ENCODE measurements around the gene LHFPL2.
"Not testable (repeated sequence)": the region's sequence is repeated elsewhere in the genome, so short reads cannot be mapped to it uniquely, and the experiment has no call there.

The LHFPL2 gene

GRCh38 chr5:78632467-78632866, 16.1 kb downstream of the LHFPL2 start:
- peaks cover 2% of the 10 kb centered on the region for H3K4me1 ChIP-seq (ENCODE audit: insufficient read depth, low read length)
- H3K36me3 ChIP-seq (ENCODE audit: insufficient read depth, low read length) = peaks cover 9% of the 10 kb centered on the region

GRCh38 chr5:78631931-78632330, 16.6 kb downstream of the LHFPL2 start:
- Histone ChIP-seq H3K36me3 (ENCODE audit: insufficient read depth, low read length) (peaks cover 9% of the 10 kb centered on the region), H3K9me3 (ENCODE audit: low read length) (peaks cover 3% of the 10 kb centered on the region), H3K27me3 (ENCODE audit: insufficient read depth, low read length) (no peaks in the 10 kb centered on the region), H3K4me3 (ENCODE audit: low read length) (no peak overlapping the region), H3K4me1 (ENCODE audit: insufficient read depth, low read length) (no peaks in the 10 kb centered on the region), H2AFZ (ENCODE audit: low read depth, low read length) (no peak overlapping the region)

More at GRCh38 chr5:78632467-78632866, 16.1 kb downstream of the LHFPL2 start:
- Histone ChIP-seq H2AFZ (ENCODE audit: low read depth, low read length) (no peak overlapping the region), H3K4me3 (ENCODE audit: low read length) (no peak overlapping the region), H3K27me3 (ENCODE audit: insufficient read depth, low read length) (no peaks in the 10 kb centered on the region), H3K9me3 (ENCODE audit: low read length) (peaks cover 3% of the 10 kb centered on the region)

DNA sequence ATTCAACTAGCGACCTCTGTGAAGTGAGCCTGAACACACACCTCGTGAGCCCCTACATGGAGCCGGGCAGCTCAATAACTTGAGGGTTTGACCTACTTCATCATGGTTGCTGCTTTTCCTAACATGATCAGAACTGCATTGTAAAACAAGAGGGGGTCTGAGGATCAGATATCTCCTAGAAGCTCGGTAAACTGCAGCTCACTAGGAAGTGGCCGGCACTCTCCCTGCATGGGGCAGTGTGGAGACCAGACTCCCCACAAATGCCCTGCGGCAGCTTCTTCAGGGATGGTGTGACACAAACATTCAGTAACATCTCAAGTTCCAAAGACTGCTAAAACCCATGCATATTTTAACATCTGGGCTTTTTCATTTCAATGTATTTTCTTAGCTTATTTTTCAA, 18.5 kb downstream of the LHFPL2 start:
- Histone ChIP-seq H3K4me1 (ENCODE audit: insufficient read depth, low read length) (no peaks in the 10 kb centered on the region), H3K9me3 (ENCODE audit: low read length) (peaks cover 3% of the 10 kb centered on the region), H2AFZ (ENCODE audit: low read depth, low read length) (no peak overlapping the region), H3K4me3 (ENCODE audit: low read length) (no peak overlapping the region), H3K36me3 (ENCODE audit: insufficient read depth, low read length) (peaks cover 9% of the 10 kb centered on the region), H3K27me3 (ENCODE audit: insufficient read depth, low read length) (no peaks in the 10 kb centered on the region)

GRCh38 chr5:78629624-78630023, 18.9 kb downstream of the LHFPL2 start:
- peaks cover 9% of the 10 kb centered on the region for H3K36me3 ChIP-seq (ENCODE audit: insufficient read depth, low read length)
- H3K4me3 ChIP-seq (ENCODE audit: low read length) = no peak overlapping the region
- H3K9me3 ChIP-seq (ENCODE audit: low read length) = peaks cover 3% of the 10 kb centered on the region
- H2AFZ ChIP-seq (ENCODE audit: low read depth, low read length) = no peak overlapping the region
- no peaks in the 10 kb centered on the region for H3K4me1 ChIP-seq (ENCODE audit: insufficient read depth, low read length)
- H3K27me3 ChIP-seq (ENCODE audit: insufficient read depth, low read length) = no peaks in the 10 kb centered on the region

- Histone ChIP-seq H3K36me3 (ENCODE audit: insufficient read depth, low read length) (peaks cover 9% of the 10 kb centered on the region), H3K4me3 (ENCODE audit: low read length) (no peak overlapping the region), H2AFZ (ENCODE audit: low read depth, low read length) (no peak overlapping the region), H3K27me3 (ENCODE audit: insufficient read depth, low read length) (no peaks in the 10 kb centered on the region), H3K4me1 (ENCODE audit: insufficient read depth, low read length) (peaks cover 10% of the 10 kb centered on the region), H3K9me3 (ENCODE audit: low read length) (peaks cover 3% of the 10 kb centered on the region)
Measured at GRCh38 chr5:78628270-78628992, 20.1 kb downstream of the LHFPL2 start.

DNA sequence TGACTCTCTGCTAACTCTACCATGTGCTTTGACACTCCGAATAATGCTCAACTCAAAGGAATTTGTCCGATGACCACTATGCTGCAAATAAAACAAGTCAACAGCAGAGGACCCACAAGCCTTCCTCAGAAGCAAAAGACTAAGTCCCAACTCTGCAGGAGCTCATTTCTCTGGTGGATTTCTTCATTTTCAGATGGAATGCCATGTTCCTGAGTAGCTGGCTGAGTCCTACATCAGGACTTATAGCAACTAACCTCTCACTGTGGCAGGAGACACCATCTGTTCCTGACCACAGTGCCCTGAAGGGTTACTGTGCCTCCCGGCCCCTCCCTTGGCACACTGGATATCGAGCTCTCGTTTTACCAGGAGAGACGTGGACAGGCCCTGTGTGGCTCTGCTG, 20.8 kb downstream of the LHFPL2 start:
- Histone ChIP-seq H3K9me3 (ENCODE audit: low read length) (no peaks in the 10 kb centered on the region), H2AFZ (ENCODE audit: low read depth, low read length) (no peak overlapping the region), H3K4me1 (ENCODE audit: insufficient read depth, low read length) (peaks cover 11% of the 10 kb centered on the region), H3K36me3 (ENCODE audit: insufficient read depth, low read length) (peaks cover 9% of the 10 kb centered on the region), H3K4me3 (ENCODE audit: low read length) (no peak overlapping the region), H3K27me3 (ENCODE audit: insufficient read depth, low read length) (no peaks in the 10 kb centered on the region)

DNA sequence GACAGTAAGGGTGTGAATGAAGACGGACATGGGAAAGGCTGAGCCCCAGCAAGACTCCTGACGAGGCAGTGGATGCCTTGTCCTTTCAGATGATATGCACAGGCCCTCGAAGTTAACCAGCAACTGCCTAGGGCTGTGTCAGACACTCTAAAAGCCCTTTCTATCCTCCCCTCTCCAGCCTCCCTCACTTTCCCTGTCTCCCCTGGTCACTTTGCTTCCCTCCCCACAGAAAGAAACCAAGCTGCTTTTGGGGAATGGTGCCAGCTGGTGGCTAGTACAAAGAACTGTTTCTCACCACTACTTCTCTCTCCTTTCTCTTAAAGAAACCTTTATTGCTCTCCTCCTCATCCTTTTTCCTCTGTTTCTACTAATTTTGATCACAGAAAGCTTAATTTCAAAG, 21.4 kb downstream of the LHFPL2 start:
- H3K36me3 ChIP-seq (ENCODE audit: insufficient read depth, low read length) = peaks cover 9% of the 10 kb centered on the region
- H3K4me1 ChIP-seq (ENCODE audit: insufficient read depth, low read length) = peaks cover 11% of the 10 kb centered on the region
- H3K9me3 ChIP-seq (ENCODE audit: low read length) = no peaks in the 10 kb centered on the region
- H3K4me3 ChIP-seq (ENCODE audit: low read length) = no peak overlapping the region
- H2AFZ ChIP-seq (ENCODE audit: low read depth, low read length) = no peak overlapping the region
- no peaks in the 10 kb centered on the region for H3K27me3 ChIP-seq (ENCODE audit: insufficient read depth, low read length)

DNA sequence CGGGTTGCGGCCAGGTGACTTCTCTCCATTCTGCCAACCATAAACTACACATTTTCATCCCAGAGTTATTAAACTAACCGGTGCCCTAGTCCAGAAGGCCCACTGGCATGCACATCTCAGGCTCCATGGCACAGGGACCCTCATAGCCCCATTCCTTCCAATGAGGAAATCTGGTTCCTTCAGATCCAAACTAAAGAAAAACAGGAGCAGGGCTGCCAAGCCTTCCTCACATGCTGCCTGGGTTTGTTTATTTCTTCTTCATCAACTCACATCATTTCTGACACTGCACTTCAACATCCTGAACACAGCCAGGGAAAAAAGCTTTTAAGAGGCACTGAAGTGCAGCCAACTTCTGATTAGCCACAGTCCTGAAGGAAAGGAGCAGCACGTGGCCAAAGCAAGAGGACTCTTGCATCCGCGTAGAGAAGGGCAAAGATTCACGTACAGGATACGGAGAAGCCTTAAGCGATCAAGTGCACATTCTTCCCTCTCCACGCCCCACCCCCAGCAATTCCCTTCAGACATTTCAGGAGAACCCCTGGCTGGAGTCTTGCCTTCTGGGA, 22.5 kb downstream of the LHFPL2 start:
- Histone ChIP-seq H3K4me1 (ENCODE audit: insufficient read depth, low read length) (peaks cover 11% of the 10 kb centered on the region), H3K4me3 (ENCODE audit: low read length) (no peak overlapping the region), H3K9me3 (ENCODE audit: low read length) (peaks cover 1% of the 10 kb centered on the region), H2AFZ (ENCODE audit: low read depth, low read length) (no peak overlapping the region), H3K27me3 (ENCODE audit: insufficient read depth, low read length) (no peaks in the 10 kb centered on the region), H3K36me3 (ENCODE audit: insufficient read depth, low read length) (peaks cover 5% of the 10 kb centered on the region)

DNA sequence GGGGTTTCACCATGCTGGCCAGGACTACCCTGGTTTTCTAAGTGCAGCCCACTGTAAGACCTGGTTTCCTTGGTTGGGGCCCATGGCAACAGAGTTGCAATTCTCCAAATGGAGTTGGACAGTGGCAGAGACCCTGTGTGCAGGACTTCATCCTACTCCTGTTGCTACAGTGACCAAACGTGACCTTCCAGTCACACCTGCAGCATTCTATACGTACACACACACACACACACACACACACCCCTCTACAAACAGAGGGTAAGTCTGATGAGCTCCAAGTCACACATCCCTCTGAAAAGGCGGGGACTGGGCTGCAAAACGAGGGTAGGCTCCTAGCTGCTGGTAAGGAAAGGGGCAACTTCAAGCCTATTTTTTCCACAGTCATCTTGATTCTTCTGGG, 23.6 kb downstream of the LHFPL2 start:
- Histone ChIP-seq H3K4me1 (ENCODE audit: insufficient read depth, low read length) (peaks cover 11% of the 10 kb centered on the region), H3K9me3 (ENCODE audit: low read length) (peaks cover 5% of the 10 kb centered on the region), H3K36me3 (ENCODE audit: insufficient read depth, low read length) (no peaks in the 10 kb centered on the region), H3K4me3 (ENCODE audit: low read length) (no peak overlapping the region), H2AFZ (ENCODE audit: low read depth, low read length) (no peak overlapping the region), H3K27me3 (ENCODE audit: insufficient read depth, low read length) (no peaks in the 10 kb centered on the region)

DNA sequence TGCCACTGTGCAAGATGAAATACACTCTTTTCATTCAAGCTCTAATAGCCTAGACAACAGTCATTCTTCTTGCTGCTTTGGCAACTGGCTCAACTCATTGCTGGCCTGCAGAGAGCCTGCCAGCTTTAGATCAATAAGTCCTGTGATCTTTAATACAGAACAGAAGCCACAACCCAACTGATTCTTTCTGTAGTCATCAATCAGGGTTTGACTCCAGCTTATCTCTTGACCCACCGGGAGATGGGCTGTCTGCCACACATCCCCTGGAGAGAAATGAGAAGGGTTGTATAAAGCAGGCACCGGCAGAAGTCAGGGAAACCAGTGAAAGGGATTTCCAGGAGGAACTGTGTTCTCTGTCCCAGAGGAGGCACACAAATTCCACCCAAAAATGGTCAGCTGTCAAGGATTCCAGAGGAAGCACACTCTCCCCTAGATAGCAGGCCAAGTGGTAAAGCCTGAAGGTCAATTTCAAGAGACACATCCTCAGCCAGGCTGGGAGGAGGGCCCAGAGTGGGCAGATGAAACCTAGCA, 24.5 kb downstream of the LHFPL2 start:
- peaks cover 11% of the 10 kb centered on the region for H3K4me1 ChIP-seq (ENCODE audit: insufficient read depth, low read length)
- H3K36me3 ChIP-seq (ENCODE audit: insufficient read depth, low read length) = no peaks in the 10 kb centered on the region
- no peak overlapping the region for H3K4me3 ChIP-seq (ENCODE audit: low read length)

GRCh38 chr5:78622302-78622971, 26.1 kb downstream of the LHFPL2 start:
- Histone ChIP-seq H3K27me3 (ENCODE audit: insufficient read depth, low read length) (no peaks in the 10 kb centered on the region), H3K4me1 (ENCODE audit: insufficient read depth, low read length) (peaks cover 11% of the 10 kb centered on the region), H3K9me3 (ENCODE audit: low read length) (peaks cover 8% of the 10 kb centered on the region), H3K36me3 (ENCODE audit: insufficient read depth, low read length) (no peaks in the 10 kb centered on the region), H2AFZ (ENCODE audit: low read depth, low read length) (no peak overlapping the region), H3K4me3 (ENCODE audit: low read length) (no peak overlapping the region)

More for the DNA sequence above, 24.5 kb downstream of the LHFPL2 start:
- no peak overlapping the region for H2AFZ ChIP-seq (ENCODE audit: low read depth, low read length)
- no peaks in the 10 kb centered on the region for H3K27me3 ChIP-seq (ENCODE audit: insufficient read depth, low read length)
- H3K9me3 ChIP-seq (ENCODE audit: low read length) = peaks cover 5% of the 10 kb centered on the region

- no peaks in the 10 kb centered on the region for H3K27me3 ChIP-seq (ENCODE audit: insufficient read depth, low read length)
- H3K4me3 ChIP-seq (ENCODE audit: low read length) = no peak overlapping the region
- H3K36me3 ChIP-seq (ENCODE audit: insufficient read depth, low read length) = no peaks in the 10 kb centered on the region
- H3K9me3 ChIP-seq (ENCODE audit: low read length) = peaks cover 8% of the 10 kb centered on the region
- H2AFZ ChIP-seq (ENCODE audit: low read depth, low read length) = no peak overlapping the region
- peaks cover 11% of the 10 kb centered on the region for H3K4me1 ChIP-seq (ENCODE audit: insufficient read depth, low read length)
Measured at GRCh38 chr5:78621291-78621738, 27.3 kb downstream of the LHFPL2 start.

DNA sequence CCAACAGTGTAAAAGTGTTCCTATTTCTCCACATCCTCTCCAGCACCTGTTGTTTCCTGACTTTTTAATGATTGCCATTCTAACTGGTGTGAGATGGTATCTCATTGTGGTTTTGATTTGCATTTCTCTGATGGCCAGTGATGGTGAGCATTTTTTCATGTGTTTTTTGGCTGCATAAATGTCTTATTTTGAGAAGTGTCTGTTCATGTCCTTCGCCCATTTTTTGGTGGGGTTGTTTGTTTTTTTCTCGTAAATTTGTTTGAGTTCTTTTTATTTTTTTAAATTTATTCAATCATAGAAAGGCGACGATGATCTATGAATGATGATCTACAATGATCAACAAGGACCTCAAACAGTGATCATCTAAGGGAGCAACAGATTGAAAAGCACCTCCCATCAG, 28.5 kb downstream of the LHFPL2 start:
- peaks cover 11% of the 10 kb centered on the region for H3K4me1 ChIP-seq (ENCODE audit: insufficient read depth, low read length)
- not testable (repeated sequence) for H2AFZ ChIP-seq (ENCODE audit: low read depth, low read length); H3K27me3 ChIP-seq (ENCODE audit: insufficient read depth, low read length); H3K36me3 ChIP-seq (ENCODE audit: insufficient read depth, low read length); H3K9me3 ChIP-seq (ENCODE audit: low read length); H3K4me3 ChIP-seq (ENCODE audit: low read length)

Data from neuron (in vitro differentiated cells).